ENCODE data around the gene PIK3C3. TPM values are rescaled to one million over a fixed set of nuclear protein-coding genes. Genes with fewer than 3 reads are reported as not detected.

The PIK3C3 gene
- total RNA-seq, 1 donor from 2014 or later, result 65.3 TPM

GRCh38 chr18:42100248-42100647, 145.2 kb downstream of the PIK3C3 start:
- no peak overlapping the region for H3K4me3 Mint-ChIP-seq
- H3K9me3 Mint-ChIP-seq, result no peaks in the 10 kb centered on the region
- ChIA-PET CTCF (no interaction called here), POLR2A (no interaction called here)
- DNase-seq, result no peak
- ATAC-seq (ENCODE audit: low read depth), result no peak
- H3K27ac Mint-ChIP-seq, result no peak overlapping the region
- no peaks in the 10 kb centered on the region for H3K36me3 Mint-ChIP-seq (ENCODE audit: low read depth)
- no peaks in the 10 kb centered on the region for H3K4me1 Mint-ChIP-seq
- intact Hi-C loops (cut with micrococcal nuclease), result no loop called here
- no peaks in the 10 kb centered on the region for H3K27me3 Mint-ChIP-seq
- TF ChIP-seq, protein P1, sequence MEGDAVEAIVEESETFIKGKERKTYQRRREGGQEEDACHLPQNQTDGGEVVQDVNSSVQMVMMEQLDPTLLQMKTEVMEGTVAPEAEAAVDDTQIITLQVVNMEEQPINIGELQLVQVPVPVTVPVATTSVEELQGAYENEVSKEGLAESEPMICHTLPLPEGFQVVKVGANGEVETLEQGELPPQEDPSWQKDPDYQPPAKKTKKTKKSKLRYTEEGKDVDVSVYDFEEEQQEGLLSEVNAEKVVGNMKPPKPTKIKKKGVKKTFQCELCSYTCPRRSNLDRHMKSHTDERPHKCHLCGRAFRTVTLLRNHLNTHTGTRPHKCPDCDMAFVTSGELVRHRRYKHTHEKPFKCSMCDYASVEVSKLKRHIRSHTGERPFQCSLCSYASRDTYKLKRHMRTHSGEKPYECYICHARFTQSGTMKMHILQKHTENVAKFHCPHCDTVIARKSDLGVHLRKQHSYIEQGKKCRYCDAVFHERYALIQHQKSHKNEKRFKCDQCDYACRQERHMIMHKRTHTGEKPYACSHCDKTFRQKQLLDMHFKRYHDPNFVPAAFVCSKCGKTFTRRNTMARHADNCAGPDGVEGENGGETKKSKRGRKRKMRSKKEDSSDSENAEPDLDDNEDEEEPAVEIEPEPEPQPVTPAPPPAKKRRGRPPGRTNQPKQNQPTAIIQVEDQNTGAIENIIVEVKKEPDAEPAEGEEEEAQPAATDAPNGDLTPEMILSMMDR (IDR thresholded peaks at IDR 0.05), result no peak

DNA sequence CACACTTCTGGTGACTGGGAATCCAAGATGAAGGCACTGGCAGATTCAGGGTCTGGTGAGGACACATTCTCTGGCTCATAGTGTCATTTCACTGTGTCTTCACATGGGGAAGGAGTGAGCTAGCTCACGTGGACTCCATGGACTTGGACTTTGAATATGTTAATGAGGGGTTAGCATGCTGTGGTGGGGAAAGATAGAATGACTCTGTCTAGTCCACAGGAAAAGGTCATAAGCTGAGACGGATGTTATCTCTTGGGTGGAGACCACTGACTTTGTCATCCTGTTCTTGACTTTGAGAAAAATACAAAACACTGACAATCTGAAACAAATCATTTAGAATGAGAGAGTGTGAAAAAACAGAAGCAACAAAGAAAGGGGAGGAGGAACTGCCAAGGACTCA, 145.9 kb downstream of the PIK3C3 start:
- ChIA-PET CTCF (interaction anchor here (0.8 kb wide), 1 partner anchor 13 kb away, joined by 6 read pairs; no protein-coding TSS in a partner anchor), POLR2A (no interaction called here)
- Mint-ChIP-seq H3K9me3 (no peaks in the 10 kb centered on the region), H3K27me3 (no peaks in the 10 kb centered on the region), H3K4me1 (no peaks in the 10 kb centered on the region), H3K4me3 (no peak overlapping the region), H3K36me3 (ENCODE audit: low read depth) (no peaks in the 10 kb centered on the region), H3K27ac (no peak overlapping the region)
- no peak for ATAC-seq (ENCODE audit: low read depth)
- DNase-seq, result no peak
- TF ChIP-seq, protein P1 (IDR thresholded peaks at IDR 0.05), result no peak
- intact Hi-C loops (cut with micrococcal nuclease), result no loop called here

GRCh38 chr18:42105394-42105793, 150.4 kb downstream of the PIK3C3 start:
- TF ChIP-seq, protein P1 (IDR thresholded peaks at IDR 0.05), result no peak
- no peak for ATAC-seq (ENCODE audit: low read depth)
- no peaks in the 10 kb centered on the region for H3K9me3 Mint-ChIP-seq
- POLR2A ChIA-PET, result no interaction called here
- H3K27ac Mint-ChIP-seq, result no peak overlapping the region
- H3K27me3 Mint-ChIP-seq, result no peaks in the 10 kb centered on the region
- no peaks in the 10 kb centered on the region for H3K36me3 Mint-ChIP-seq (ENCODE audit: low read depth)
- no peak overlapping the region for H3K4me3 Mint-ChIP-seq
- CTCF ChIA-PET, result interaction anchor here (4.0 kb wide), 1 partner anchor 9 kb away, joined by 21 read pairs; no protein-coding TSS in a partner anchor
- no peak for DNase-seq
- intact Hi-C loops (cut with micrococcal nuclease), result no loop called here
- no peaks in the 10 kb centered on the region for H3K4me1 Mint-ChIP-seq

GRCh38 chr18:42106784-42107183, 151.8 kb downstream of the PIK3C3 start:
- POLR2A ChIA-PET, result no interaction called here
- Mint-ChIP-seq H3K36me3 (ENCODE audit: low read depth) (no peaks in the 10 kb centered on the region), H3K4me3 (no peak overlapping the region), H3K27ac (no peak overlapping the region), H3K9me3 (no peaks in the 10 kb centered on the region), H3K4me1 (no peaks in the 10 kb centered on the region), H3K27me3 (no peaks in the 10 kb centered on the region)
- CTCF ChIA-PET, result no interaction called here
- intact Hi-C loops (cut with micrococcal nuclease), result no loop called here
- TF ChIP-seq, protein P1 (IDR thresholded peaks at IDR 0.05), result no peak
- DNase-seq (no peak), ATAC-seq (ENCODE audit: low read depth) (no peak)

DNA sequence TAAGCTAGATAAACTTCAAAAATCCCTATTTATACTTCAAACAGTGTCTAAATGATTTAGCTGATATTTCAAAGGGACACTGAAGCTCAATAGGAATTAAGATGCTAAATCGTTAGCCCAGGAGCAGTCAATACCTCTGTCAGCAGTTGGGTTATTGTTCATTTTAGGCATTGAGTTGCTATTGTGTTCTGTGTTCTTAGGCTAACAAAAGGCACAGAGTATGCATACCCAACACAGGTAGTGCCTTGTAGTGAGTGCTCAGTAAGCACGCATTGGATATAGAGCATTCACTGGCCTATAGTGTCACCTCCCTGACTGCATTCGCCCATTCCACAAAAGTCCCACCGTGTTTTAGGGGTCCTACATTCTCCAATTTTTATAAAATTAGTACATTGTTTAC, 152.3 kb downstream of the PIK3C3 start:
- no peak for DNase-seq
- TF ChIP-seq, protein P1 (IDR thresholded peaks at IDR 0.05), result no peak
- no peak for ATAC-seq (ENCODE audit: low read depth)
- no peaks in the 10 kb centered on the region for H3K27me3 Mint-ChIP-seq
- no peaks in the 10 kb centered on the region for H3K9me3 Mint-ChIP-seq
- intact Hi-C loops (cut with micrococcal nuclease), result no loop called here
- no peak overlapping the region for H3K4me3 Mint-ChIP-seq
- no peak overlapping the region for H3K27ac Mint-ChIP-seq
- H3K36me3 Mint-ChIP-seq (ENCODE audit: low read depth), result no peaks in the 10 kb centered on the region
- POLR2A ChIA-PET, result no interaction called here
- H3K4me1 Mint-ChIP-seq, result no peaks in the 10 kb centered on the region
- CTCF ChIA-PET, result no interaction called here
